Parathyroid adenoma (tissue), 2 donors: ENCODE data around the gene MLXIP.

Experiments used
- H2AFZ ChIP-seq: fragments of 300-600 bp; sonication (generic); one replicate; pipeline ENCODE4 v1.7.0; 2017; ENCODE audit warnings: antibody characterized with exemption, mild to moderate bottlenecking
- H3K27ac ChIP-seq: fragments of 300-600 bp; sonication (generic); one replicate; pipeline ENCODE4 v1.7.0; 2017
- H3K27me3 ChIP-seq: fragments of 300-600 bp; sonication (generic); one replicate; pipeline ENCODE4 v1.7.0; 2017; ENCODE audit warnings: low read length; ENCODE audit not compliant: control insufficient read depth, insufficient read depth
- H3K36me3 ChIP-seq: fragments of 300-600 bp; sonication (generic); one replicate; pipeline ENCODE4 v1.7.0; 2017; ENCODE audit warnings: low read length; ENCODE audit not compliant: control insufficient read depth, insufficient read depth
- H3K4me1 ChIP-seq: fragments of 300-600 bp; sonication (generic); one replicate; pipeline ENCODE4 v1.7.0; 2017; ENCODE audit warnings: control low read depth
- H3K4me2 ChIP-seq: fragments of 300-600 bp; sonication (generic); one replicate; pipeline ENCODE4 v1.7.0; 2017; ENCODE audit warnings: low read length
- H3K4me3 ChIP-seq: fragments of 300-600 bp; sonication (generic); one replicate; pipeline ENCODE4 v1.7.0; 2017; ENCODE audit warnings: low read depth, low read length
- H3K79me2 ChIP-seq: fragments of 300-600 bp; sonication (generic); one replicate; pipeline ENCODE4 v1.7.0; 2017; ENCODE audit warnings: control low read depth
- H3K9ac ChIP-seq: fragments of 300-600 bp; sonication (generic); one replicate; pipeline ENCODE4 v1.7.0; 2017; ENCODE audit warnings: mild to moderate bottlenecking
- H3K9me3 ChIP-seq: fragments of 300-600 bp; sonication (generic); one replicate; pipeline ENCODE4 v1.7.0; 2017; ENCODE audit warnings: low read length; ENCODE audit not compliant: control insufficient read depth
- TF ChIP-seq, protein P1 (sequence below): fragments of 300-600 bp; sonication (generic); IDR thresholded peaks from one replicate; pipeline ENCODE4 v1.7.0; 2017; ENCODE audit warnings: antibody characterized with exemption, mild to moderate bottlenecking
- donor health status: primary hyperparathyroidism.

Gene MLXIP

DNA sequence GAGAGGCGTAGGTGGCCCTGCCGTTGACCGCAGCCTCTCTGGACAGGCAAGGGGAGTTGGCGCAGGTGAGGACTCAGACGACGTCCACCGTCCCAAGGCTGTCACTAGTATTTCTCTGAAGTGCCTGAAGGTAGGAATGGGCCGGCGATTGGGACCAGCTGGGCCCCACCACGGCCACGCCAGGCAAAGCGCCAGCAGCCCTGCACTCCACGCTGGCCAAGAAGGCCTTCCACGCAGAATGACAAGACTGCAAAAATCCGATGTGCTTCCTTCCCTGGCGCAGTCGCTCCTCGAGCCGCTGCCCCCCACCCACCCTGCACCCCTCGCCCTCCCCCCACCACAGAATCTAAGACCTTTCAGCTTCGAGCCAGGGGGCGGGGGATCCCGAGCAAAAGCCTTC is 17.3 kb upstream of the MLXIP start:
- peaks cover 26% of the 10 kb centered on the region for H3K4me1 ChIP-seq
- H3K4me2 ChIP-seq: no peak overlapping the region
- H3K27me3 ChIP-seq: no peaks in the 10 kb centered on the region
- H3K4me3 ChIP-seq: no peak overlapping the region
- no peak overlapping the region for H2AFZ ChIP-seq
- TF ChIP-seq, protein P1, sequence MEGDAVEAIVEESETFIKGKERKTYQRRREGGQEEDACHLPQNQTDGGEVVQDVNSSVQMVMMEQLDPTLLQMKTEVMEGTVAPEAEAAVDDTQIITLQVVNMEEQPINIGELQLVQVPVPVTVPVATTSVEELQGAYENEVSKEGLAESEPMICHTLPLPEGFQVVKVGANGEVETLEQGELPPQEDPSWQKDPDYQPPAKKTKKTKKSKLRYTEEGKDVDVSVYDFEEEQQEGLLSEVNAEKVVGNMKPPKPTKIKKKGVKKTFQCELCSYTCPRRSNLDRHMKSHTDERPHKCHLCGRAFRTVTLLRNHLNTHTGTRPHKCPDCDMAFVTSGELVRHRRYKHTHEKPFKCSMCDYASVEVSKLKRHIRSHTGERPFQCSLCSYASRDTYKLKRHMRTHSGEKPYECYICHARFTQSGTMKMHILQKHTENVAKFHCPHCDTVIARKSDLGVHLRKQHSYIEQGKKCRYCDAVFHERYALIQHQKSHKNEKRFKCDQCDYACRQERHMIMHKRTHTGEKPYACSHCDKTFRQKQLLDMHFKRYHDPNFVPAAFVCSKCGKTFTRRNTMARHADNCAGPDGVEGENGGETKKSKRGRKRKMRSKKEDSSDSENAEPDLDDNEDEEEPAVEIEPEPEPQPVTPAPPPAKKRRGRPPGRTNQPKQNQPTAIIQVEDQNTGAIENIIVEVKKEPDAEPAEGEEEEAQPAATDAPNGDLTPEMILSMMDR: no peak
- H3K36me3 ChIP-seq: no peaks in the 10 kb centered on the region
- no peaks in the 10 kb centered on the region for H3K79me2 ChIP-seq
- no peak overlapping the region for H3K27ac ChIP-seq
- no peaks in the 10 kb centered on the region for H3K9me3 ChIP-seq
- H3K9ac ChIP-seq: no peak overlapping the region

DNA sequence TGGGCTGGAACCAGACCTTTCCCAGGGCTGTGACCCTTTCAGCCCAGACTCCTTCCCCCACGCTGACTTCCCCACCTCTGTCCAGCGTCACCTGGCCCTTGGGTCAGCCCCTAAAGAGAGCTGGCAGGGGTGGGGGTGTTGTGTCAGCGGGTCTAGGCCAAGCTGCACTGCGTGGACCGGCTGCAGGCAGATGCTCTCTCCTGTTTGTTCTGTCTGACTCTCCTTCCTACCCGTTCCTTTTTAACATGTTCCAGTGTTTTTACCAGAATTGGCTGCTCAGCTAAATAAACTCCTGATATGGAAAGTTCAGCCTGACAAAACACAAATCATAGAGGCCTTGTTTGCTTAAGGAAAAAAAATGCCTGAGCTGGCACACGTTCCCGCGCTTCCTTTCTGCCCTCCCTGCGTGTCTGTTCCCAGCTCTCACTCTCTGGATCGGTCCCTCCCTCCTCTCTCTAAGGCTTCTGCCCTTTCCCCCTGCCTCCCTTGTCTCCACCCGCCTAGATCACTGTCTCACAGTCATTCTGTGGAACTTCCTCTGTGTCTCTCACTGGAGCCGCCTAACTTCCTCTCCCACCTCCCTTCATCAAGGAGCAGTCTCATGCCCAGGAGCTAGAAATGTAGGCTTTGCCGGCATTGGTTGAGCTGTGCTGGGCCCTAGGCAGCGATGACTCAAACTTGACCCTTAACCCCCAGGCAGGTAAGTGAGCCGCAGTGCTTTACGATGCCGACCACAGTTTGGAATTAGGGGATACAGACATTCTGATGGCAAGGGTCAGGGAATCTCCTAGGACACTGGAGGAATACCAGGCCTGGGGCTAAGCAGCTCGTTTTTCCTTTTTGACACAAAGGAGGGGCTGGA is 15.5 kb upstream of the MLXIP start:
- H3K4me3 ChIP-seq: no peak overlapping the region
- H3K9ac ChIP-seq: peak overlapping the region; percentile 16

DNA sequence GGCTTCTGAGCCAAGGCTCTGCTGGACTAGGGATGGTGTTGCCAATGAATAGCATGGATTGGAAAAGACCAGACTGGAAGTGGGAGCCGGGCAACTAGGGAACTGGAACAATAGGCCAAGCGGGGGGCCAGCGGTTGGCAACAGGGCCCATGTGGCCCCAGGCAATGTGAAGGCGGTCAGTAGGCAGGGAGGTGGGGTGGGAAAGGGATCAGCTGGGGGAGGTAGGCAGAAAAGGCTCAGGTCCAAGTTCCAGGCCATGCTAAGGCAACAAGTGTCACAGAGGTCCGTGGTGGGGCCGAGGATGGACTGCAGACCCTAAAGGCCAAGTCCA is 14.9 kb upstream of the MLXIP start:
- H3K36me3 ChIP-seq: no peaks in the 10 kb centered on the region
- no peaks in the 10 kb centered on the region for H3K27me3 ChIP-seq
- H3K27ac ChIP-seq: peak overlapping the region; percentile 87
- peak overlapping the region; percentile 93 for H2AFZ ChIP-seq
- H3K9me3 ChIP-seq: no peaks in the 10 kb centered on the region
- TF ChIP-seq, protein P1: no peak
- no peak overlapping the region for H3K4me3 ChIP-seq
- H3K4me1 ChIP-seq: peaks cover 26% of the 10 kb centered on the region
- H3K9ac ChIP-seq: no peak overlapping the region
- H3K79me2 ChIP-seq: no peaks in the 10 kb centered on the region
- peak overlapping the region; percentile 41 for H3K4me2 ChIP-seq

More for the DNA sequence above, 15.5 kb upstream of the MLXIP start:
- Histone ChIP-seq H3K36me3 (no peaks in the 10 kb centered on the region), H2AFZ (peak overlapping the region; percentile 93), H3K27ac (peak overlapping the region; percentile 87), H3K79me2 (no peaks in the 10 kb centered on the region), H3K4me1 (peaks cover 26% of the 10 kb centered on the region), H3K9me3 (no peaks in the 10 kb centered on the region), H3K4me2 (peak overlapping the region; percentile 41), H3K27me3 (no peaks in the 10 kb centered on the region)
- TF ChIP-seq, protein P1: no peak

DNA sequence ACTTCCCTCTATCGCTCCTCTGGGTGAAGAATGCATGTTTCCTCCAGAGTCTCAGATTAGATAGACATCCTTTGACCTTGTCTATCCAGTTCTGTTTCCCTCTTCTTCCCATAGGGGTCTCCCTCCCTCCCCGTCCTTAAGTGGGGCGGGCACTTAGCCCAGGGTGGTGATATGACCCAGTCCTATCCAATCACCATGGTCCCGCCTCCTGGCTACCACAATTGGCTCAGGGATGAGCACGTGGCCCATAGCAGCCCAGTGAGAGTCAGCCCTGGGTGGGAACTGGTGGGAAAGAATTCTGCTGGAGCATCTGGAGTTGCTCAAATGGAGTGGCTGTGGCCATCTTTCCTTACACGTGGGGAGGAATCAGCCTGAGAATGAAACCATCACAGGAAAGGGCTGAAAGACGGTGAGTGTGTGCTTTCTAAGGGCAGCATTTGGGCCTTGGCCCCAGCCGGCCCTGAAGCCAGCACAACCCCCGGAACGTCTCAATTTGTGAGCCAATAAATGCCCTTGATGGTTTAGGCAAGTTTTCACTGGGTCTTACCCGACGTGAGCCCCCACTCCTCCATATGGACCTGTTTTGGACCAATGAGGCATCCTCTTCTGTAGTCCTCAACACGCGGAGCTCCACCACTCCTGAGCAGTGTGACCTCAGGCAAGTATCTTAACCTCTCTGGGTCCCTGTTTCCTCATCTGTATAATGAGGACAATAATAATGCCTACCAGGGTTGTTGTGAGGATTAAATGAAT is 14.4 kb upstream of the MLXIP start:
- Histone ChIP-seq H3K4me2 (no peak overlapping the region), H3K9me3 (no peaks in the 10 kb centered on the region), H3K27me3 (no peaks in the 10 kb centered on the region), H2AFZ (peak overlapping the region; percentile 93), H3K27ac (peak overlapping the region; percentile 87), H3K79me2 (no peaks in the 10 kb centered on the region), H3K4me3 (no peak overlapping the region), H3K36me3 (no peaks in the 10 kb centered on the region), H3K9ac (no peak overlapping the region), H3K4me1 (peaks cover 26% of the 10 kb centered on the region)
- TF ChIP-seq, protein P1: peak; percentile 56
